Large intestine (tissue), 3 donors: ENCODE data around the gene SATB2. TPM values are rescaled to one million over a fixed set of nuclear protein-coding genes. Genes with fewer than 3 reads are reported as not detected.

Source experiments
- DNase-seq, 2 donors: peaks; one replicate each; pipeline versions ENCODE4 v3.0.0 to v3.0.0-alpha.2; 2013
- H3K27ac ChIP-seq: one replicate; pipeline ENCODE4 v1.5.1; 2013; ENCODE audit warnings: low read length
- H3K27me3 ChIP-seq: 2 replicates; pipeline ENCODE4 v1.6.1; 2013; ENCODE audit warnings: low read length; ENCODE audit not compliant: control insufficient read depth, insufficient read depth
- H3K36me3 ChIP-seq: 2 replicates; pipeline ENCODE4 v1.6.1; 2013; ENCODE audit warnings: low read length; ENCODE audit not compliant: control insufficient read depth, insufficient read depth
- H3K4me1 ChIP-seq: one replicate; pipeline ENCODE4 v1.6.1; 2013; ENCODE audit warnings: low read length; ENCODE audit not compliant: control insufficient read depth, insufficient read depth
- H3K4me3 ChIP-seq: one replicate; pipeline ENCODE4 v1.5.1; 2013; ENCODE audit warnings: low read length
- H3K9me3 ChIP-seq: one replicate; pipeline ENCODE4 v1.6.1; 2013; ENCODE audit warnings: mild to moderate bottlenecking, low read depth, low read length, moderate library complexity; ENCODE audit not compliant: control insufficient read depth
- WGBS: methylation state at CpG from one replicate; pipeline ENCODE4 v1.1.5; 2013; ENCODE audit warnings: low lambda C conversion rate; ENCODE audit not compliant: insufficient coverage; 5-methylcytosine and 5-hydroxymethylcytosine counted together
- polyA plus RNA-seq: library from polyadenylated mRNA; unstranded; fragments of 120-200 nt; gene quantifications from one replicate; pipeline ENCODE4 v1.2.1, GENCODE V29; 2013

SATB2 gene
- polyA plus RNA-seq, 1 donor: 5.0 TPM

DNA sequence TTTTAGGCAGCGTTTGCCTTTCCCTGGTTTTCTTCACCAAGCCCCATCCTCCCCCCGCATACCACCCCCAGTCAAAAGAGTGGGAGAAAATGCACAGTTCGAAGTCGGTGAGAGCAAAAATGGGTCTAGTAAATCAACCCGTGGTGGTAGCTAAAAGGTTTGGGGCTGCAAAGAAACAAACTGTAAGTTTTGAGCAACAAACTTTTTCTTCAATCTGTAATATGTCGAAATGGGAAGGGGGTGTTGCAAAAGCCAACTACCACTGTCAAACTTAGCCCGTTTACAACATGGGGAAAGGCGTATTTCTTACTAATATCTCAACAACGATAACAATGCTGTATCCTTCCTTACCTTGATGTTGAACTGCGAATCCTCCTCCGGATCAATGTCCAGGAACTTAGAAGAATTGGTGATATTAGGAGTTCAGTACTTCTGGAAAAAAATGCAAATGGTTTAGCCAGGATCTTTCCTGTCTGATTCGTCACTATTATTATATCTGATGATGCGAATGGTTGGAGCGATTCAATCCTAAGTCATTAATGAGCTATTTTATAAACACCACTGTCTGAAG lies 2.4 kb upstream of the SATB2 start:
- Histone ChIP-seq H3K27me3 (peaks cover 74% of the 10 kb centered on the region), H3K4me1 (peaks cover 2% of the 10 kb centered on the region), H3K27ac (peak overlapping the region; percentile 87), H3K36me3 (no peaks in the 10 kb centered on the region), H3K9me3 (peaks cover 18% of the 10 kb centered on the region), H3K4me3 (peak overlapping the region; percentile 73)
- no CpG with 5 or more reads among the region's 14 CpGs for WGBS
- peak in 1 of 2 donors; percentile 48 for DNase-seq

- H3K9me3 ChIP-seq: peaks cover 15% of the 10 kb centered on the region
- no peaks in the 10 kb centered on the region for H3K36me3 ChIP-seq
- H3K4me3 ChIP-seq: peak overlapping the region; percentile 73
- peak; percentile 86 to 97 for DNase-seq
- WGBS: no CpG with 5 or more reads among the region's 70 CpGs
- peak overlapping the region; percentile 87 for H3K27ac ChIP-seq
- peaks cover 2% of the 10 kb centered on the region for H3K4me1 ChIP-seq
- peaks cover 68% of the 10 kb centered on the region for H3K27me3 ChIP-seq
Measured at GRCh38 chr2:199459286-199460100, 1.8 kb upstream of the SATB2 start.

DNA sequence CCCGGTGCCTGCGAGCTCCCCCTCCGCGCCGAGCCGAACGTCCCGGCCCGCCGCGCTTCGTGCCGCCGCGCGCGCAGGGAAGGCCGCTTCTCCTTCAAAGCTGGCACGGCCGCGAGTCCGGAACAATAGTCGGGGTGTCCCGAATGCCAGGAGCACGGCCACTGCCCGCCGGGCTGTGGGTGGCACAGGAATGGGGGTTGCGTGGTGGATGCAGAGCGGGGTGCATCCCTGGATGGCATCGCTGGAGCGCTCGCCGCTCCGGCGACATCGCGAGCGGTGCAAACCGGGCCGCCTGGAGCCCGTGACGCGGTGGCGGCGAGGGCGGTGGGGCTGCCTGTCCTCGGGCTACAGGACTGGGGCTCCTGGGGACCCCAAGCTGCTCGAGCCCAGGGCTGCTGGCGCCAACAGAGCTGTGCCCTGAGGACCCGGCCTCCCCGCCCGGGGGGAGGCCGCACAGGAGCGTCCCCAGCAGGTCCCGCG lies 1.1 kb upstream of the SATB2 start:
- DNase-seq: peak in 1 of 2 donors; percentile 79
- peaks cover 62% of the 10 kb centered on the region for H3K27me3 ChIP-seq
- no peaks in the 10 kb centered on the region for H3K36me3 ChIP-seq
- H3K9me3 ChIP-seq: peaks cover 14% of the 10 kb centered on the region
- H3K4me3 ChIP-seq: peak overlapping the region; percentile 73
- no CpG with 5 or more reads among the region's 56 CpGs for WGBS
- H3K27ac ChIP-seq: peak overlapping the region; percentile 87
- H3K4me1 ChIP-seq: peaks cover 2% of the 10 kb centered on the region

DNA sequence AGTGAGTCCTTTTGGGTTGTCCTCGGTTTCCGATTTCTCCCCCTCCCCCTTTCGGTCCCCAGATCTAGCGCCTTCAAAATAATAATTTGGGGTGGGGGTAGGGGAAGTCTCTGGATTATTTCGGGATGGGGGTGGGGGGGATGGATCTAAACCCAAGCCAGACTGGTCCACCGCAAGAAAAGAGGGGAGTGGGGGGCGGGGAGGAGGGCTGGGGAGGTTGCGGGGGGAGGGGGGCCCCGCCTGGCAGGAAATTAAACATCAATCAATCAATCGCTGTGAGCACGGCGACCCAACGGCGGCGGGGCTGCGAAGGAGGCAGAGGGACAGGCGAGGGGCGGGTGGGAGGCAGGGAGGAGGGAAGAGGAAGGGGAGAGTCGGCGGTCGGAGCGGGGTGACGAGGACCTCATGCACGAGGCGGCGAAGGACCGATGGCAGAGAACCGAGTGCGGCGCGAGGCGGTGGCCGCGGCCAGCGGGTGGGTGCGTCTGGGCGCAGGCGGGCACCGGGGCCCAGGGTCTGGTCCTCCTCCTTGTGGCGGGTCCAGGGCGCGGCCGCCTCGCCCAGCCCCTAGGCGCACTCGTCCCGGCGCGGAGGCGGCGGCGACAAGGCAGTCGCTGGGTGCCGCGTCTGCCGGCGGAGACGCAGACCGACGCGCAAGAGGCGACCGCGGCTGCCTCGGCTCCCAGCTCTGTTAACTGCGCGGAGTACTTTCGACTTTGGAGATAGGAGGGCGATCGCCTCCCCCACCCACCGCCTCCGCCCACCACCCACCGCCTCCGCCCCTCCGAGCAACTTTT lies 468 bp upstream of the SATB2 start:
- DNase-seq: peak in 1 of 2 donors; percentile 66
- no peaks in the 10 kb centered on the region for H3K36me3 ChIP-seq
- H3K9me3 ChIP-seq: peaks cover 12% of the 10 kb centered on the region
- no peaks in the 10 kb centered on the region for H3K4me1 ChIP-seq
- peaks cover 55% of the 10 kb centered on the region for H3K27me3 ChIP-seq
- peak overlapping the region; percentile 87 for H3K27ac ChIP-seq
- H3K4me3 ChIP-seq: peak overlapping the region; percentile 73
- no CpG with 5 or more reads among the region's 75 CpGs for WGBS

GRCh38 chr2:199456383-199457146 lies 1.2 kb downstream of the SATB2 start:
- DNase-seq: peak in 1 of 2 donors; percentile 35
- H3K4me3 ChIP-seq: peak overlapping the region; percentile 73
- WGBS: 0% methylated on average over 4 of the region's 44 CpGs
- H3K27me3 ChIP-seq: peaks cover 39% of the 10 kb centered on the region
- H3K9me3 ChIP-seq: peaks cover 3% of the 10 kb centered on the region
- H3K4me1 ChIP-seq: peaks cover 5% of the 10 kb centered on the region
- H3K36me3 ChIP-seq: no peaks in the 10 kb centered on the region
- H3K27ac ChIP-seq: peak overlapping the region; percentile 79

DNA sequence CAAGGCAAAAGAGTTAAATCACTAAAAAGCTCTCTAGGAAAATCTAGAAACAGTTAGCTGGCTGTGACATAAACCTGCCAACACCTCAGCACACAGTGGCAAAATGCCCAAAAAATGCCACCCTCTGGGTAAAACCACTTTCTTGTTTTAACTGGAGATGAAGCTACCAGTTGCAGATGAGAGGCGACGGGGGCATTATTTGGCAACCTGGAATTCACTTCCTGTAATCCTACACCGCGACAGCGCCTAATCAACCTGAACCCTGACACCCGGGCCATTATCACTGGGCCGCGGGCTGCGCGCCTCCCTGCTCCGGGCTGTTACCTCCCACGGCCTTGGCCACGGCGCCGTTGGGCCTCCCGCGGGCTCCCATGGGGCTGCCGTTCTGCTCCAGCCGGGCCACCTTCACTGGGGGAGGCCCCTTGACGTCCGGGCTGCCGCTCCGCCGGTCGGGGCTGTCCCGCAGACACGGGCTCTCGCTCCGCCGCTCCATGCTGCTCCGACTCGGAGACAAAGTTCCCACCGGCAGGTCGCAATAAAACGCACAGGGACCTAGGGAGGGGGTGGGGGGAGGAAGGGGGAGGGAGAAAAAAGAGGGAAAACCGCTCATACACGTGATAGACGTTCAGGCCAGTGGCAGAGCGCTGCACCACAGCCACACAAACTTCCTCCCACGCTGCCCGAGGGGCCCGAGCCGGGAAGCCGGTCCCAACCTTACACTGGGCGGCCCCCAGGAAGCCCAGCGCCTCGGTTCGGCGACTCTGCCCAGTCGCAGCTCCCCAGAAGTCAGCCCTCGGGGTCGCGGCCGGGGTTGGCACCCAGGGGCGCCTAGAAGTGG lies 2.0 kb downstream of the SATB2 start:
- peak overlapping the region; percentile 79 for H3K27ac ChIP-seq
- H3K9me3 ChIP-seq: peaks cover 3% of the 10 kb centered on the region
- H3K4me3 ChIP-seq: peak overlapping the region; percentile 73
- WGBS: no CpG with 5 or more reads among the region's 55 CpGs
- DNase-seq: peak; percentile 79 to 91
- H3K4me1 ChIP-seq: peaks cover 5% of the 10 kb centered on the region
- no peaks in the 10 kb centered on the region for H3K36me3 ChIP-seq
- peaks cover 36% of the 10 kb centered on the region for H3K27me3 ChIP-seq

- WGBS: no CpG with 5 or more reads among the region's 7 CpGs
- H3K9me3 ChIP-seq: peaks cover 3% of the 10 kb centered on the region
- H3K27me3 ChIP-seq: peaks cover 32% of the 10 kb centered on the region
- peak overlapping the region; percentile 73 for H3K4me3 ChIP-seq
- DNase-seq: no peak
- H3K36me3 ChIP-seq: no peaks in the 10 kb centered on the region
- H3K4me1 ChIP-seq: peaks cover 5% of the 10 kb centered on the region
- peak overlapping the region; percentile 79 for H3K27ac ChIP-seq
Measured at GRCh38 chr2:199455210-199455544, 2.6 kb downstream of the SATB2 start.

DNA sequence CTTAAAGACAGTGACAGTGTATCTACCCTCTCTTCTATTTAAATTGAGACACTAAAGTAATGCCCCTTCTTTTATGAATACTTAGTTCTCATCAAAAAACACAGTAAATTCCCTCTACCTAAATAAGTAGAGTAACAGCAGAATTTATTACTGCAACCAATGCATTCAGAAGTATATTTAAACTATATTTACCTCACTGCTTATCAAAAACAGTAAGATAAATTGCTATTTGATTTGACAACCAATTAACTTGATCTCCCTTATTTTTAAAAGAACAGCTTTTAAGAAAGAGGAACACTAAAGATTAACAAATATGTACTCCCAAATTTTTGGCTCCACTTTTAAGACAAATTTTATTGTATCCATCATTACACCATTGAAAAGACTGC lies 4.8 kb downstream of the SATB2 start:
- H3K9me3 ChIP-seq: peaks cover 3% of the 10 kb centered on the region
- H3K4me3 ChIP-seq: no peak overlapping the region
- no peak for DNase-seq
- no peaks in the 10 kb centered on the region for H3K36me3 ChIP-seq
- no peak overlapping the region for H3K27ac ChIP-seq
- H3K4me1 ChIP-seq: peaks cover 5% of the 10 kb centered on the region
- peaks cover 26% of the 10 kb centered on the region for H3K27me3 ChIP-seq

DNA sequence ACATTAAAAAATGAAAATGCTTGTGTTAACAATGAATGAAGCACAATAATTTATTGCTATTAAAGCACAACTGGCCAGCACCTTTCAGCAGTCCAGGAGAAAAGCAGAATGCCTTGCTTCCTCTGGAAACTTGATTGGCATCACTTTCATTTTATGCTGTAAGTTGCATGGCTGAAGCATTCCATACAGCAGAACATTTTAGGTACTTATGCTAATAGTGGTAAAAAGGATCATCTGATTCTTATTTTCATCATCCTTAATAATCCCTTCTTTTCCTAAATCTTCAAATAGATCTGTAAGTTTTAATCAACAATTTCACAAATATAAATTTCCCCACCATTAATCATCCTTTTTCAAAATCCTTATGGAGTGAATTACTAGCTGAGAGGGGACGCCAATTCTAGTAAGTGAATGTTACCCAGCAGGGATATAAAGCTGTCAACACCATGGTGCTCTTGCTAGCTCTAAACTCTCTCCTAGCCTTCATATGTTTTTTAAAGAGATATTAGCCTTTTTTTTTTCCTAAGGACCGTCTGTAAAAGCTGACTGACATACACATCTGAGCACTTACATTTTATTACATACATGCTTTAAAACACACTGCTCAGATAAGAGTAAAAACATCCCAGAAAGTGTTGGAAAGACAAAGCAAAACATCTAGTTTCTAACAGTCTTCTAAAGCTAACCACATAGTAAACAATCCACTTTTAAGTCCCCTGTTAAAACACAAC lies 5.3 kb downstream of the SATB2 start:
- 33% methylated on average over 1 of the region's 2 CpGs for WGBS
- H3K4me1 ChIP-seq: peaks cover 5% of the 10 kb centered on the region
- H3K27ac ChIP-seq: no peak overlapping the region
- H3K9me3 ChIP-seq: peaks cover 3% of the 10 kb centered on the region
- H3K36me3 ChIP-seq: no peaks in the 10 kb centered on the region
- H3K4me3 ChIP-seq: no peak overlapping the region
- H3K27me3 ChIP-seq: peaks cover 22% of the 10 kb centered on the region
- no peak for DNase-seq
